ENCODE data around the gene KDSR.

KDSR gene

DNA sequence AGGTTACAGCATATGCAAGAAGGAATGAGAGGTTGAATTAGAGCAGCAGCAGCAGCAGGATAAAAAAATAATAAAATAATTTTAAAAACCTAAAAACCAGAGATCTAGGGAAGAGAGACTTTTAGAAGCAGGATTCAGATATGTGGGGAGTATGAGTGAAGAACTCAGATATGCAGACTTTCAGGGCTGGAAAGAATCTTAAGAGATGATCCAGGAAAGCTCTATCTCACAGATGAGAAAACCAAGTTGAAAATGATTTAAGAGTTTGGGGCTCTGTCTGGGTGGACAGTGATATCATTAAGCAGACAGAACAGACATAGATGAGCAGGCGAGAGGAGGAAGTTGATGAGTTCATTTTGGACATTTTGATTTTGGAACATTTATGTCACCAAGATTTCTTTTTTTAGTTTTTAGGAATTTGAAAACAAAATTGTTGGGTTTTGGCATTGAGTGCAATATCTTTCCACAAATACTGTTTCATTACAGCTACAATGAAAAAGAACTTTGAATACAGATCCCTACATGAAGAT is 79.2 kb downstream of the KDSR start:
- in situ Hi-C loops (cut with MboI; ENCODE audit: low sequenced_read_pairs) = no loop called here

DNA sequence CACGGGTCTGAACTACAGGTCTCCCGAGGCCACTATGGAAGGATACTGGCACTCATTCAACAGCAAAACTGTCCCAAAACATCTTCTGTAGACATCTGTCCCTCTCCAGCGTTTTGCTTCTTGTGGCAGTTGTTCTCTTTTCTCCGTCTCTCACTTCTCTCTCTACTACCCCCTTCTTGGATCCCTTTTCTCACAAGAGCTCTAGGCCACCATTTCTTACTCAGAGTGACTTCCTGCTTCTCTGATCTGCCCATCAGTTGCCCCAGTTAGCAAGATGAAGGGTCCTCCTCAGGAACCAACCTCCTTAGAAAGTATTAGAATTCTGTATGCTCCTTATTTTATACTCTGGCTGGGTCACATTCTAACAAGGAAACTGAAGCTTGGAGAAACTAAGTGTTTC is 80.1 kb downstream of the KDSR start:
- in situ Hi-C loops (cut with MboI; ENCODE audit: low sequenced_read_pairs) = no loop called here

DNA sequence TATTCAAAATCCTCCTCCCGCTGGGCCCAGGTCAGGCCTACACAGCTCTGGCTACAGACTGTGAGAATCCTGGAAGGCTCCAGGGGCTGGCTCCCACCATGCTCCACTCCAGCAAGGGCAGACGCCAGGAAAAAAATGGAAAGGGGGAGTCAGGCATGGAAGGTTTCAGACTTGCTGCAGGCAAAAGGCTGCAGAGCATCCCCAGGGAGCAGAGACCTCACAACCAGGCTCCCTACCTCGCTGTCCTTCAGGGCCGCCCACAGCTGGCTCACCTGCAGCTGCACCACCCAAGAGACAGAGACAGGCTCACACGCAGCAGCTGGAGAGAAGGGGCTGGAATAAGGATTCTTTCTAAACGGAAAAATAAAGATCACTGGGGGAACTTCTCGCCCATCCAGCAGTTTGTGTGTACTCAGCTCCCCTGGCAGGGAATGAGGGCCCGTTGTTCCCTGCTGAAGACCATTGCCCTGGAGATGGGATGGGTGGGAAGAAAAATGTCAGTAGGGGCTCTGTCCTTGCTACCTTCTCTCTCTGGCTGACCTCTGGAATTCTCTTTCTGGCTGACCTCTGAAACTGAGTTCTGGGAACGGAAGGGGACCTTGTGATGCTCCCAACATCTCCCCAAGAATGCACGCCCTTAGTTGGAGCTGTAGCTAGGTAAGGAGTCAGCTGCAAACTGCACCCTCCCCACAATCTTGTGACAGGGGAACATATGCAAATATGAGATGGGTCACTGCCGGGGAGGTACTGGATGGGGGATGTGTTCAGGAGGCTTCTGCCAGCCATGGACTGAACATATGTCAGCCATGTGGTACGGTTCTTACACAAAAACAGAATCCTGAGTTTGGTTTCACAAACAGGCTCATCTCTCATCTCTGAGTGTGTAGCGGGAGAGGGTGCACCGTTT is 81.9 kb downstream of the KDSR start:
- in situ Hi-C loops (cut with MboI; ENCODE audit: low sequenced_read_pairs) = no loop called here

DNA sequence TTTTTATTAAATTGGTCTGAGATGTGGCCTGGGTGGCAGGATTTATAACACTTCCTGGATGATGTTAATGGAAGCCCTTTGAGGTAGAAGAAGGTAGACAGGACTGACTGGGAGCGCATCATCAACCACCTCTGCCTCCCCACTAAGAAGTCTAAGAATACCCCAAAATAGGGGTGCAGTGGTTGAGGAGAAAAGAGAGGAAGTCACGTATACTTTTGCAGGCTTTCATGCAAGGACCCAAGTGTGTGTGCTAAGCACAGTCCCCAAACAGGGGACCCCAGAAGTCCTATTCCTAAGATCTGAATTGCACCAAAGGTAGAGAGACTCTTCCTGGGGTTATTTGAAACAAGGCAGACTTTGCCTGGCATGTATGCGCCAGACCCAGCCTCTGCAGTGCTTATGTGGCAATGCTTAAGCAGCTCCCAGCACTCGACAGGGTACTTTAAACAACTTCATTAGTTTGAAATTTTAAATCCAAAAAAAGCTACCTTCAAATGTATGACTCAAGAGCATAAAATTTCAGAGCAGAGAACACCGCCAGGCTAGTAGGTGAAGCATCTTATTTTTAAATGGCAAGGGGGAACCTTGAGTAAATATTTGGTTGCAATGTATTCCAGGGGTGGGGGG is 82.7 kb downstream of the KDSR start:
- in situ Hi-C loops (cut with MboI; ENCODE audit: low sequenced_read_pairs) = no loop called here

DNA sequence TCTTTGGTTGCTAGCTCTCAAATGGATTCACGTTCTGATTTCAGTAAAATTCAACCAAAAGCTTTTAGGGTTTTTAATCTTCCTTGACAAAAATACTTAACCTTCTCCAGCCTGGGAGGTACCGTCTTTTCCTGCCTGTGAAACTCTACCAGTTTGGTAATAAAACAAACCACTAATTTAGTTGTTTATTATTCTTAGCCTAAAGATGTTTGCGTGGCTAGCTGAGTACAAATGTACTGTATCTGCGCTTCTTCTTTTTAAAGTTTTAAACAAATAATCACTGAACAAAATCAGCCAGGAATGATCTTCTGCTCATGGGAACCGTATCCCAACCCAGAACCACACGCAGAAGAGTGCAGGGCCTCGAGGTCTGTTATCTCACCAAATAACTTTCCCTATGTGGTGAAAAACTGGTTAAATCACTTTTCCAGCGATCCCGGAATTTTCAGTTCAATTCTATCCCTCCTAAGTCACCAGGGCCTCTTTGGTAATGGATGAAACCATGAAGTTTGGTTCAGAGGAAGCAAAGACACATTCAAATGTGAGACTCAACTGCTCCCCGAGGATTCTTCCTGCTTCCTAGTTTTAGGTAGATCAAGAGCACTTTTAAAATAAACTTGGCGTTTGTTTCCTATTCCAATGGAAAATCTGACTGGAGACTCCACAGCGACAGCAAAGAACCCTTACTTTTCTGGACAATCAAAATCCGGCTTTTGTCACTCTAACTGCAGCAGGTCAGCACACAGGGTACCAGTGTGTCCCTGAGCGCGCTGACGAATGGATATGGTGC is 83.5 kb downstream of the KDSR start:
- in situ Hi-C loops (cut with MboI; ENCODE audit: low sequenced_read_pairs) = no loop called here

DNA sequence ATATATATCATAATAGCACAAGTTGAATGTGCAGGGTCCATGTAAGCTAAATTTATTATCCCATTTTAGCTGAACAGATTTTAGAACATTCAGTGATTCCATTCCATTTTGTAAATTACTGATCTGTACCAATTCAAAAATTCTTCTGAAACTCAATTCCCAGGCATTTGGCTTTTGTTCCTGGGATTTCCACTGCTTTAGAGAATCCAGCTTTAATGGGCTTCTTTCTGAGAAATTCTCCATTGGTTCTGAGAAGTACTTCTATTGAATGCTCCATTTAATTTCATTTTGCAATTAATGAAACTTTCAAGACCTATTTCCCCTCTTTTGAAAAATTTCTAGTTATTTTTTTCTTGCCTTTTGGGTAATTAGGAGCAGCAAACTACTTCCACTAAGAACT is 84.2 kb downstream of the KDSR start:
- in situ Hi-C loops (cut with MboI; ENCODE audit: low sequenced_read_pairs) = no loop called here

Measured in HL-60/S4 treated with phorbol 12-myristate 13-acetate at 8.2 ng/mL for 4 days and 3 days (cell line).